ENCODE results near the gene HLA-DMA. TPM values are rescaled to one million over a fixed set of nuclear protein-coding genes. Genes with fewer than 3 reads are reported as not detected.

Gene HLA-DMA
- total RNA-seq, 2 donors from 2014 or later = 9.2 to 15.4 TPM

GRCh38 chr6:32964776-32965175 is 11.9 kb upstream of the HLA-DMA start:
- Histone ChIP-seq H3K27ac (no peak overlapping the region), H3K36me3 (no peaks in the 10 kb centered on the region)
- no peak for TF ChIP-seq CTCF (IDR thresholded peaks at IDR 0.05)

GRCh38 chr6:32963866-32964265 is 11.0 kb upstream of the HLA-DMA start:
- H3K27me3 ChIP-seq = no peaks in the 10 kb centered on the region
- no peak overlapping the region for H3K4me3 ChIP-seq
- TF ChIP-seq CTCF (IDR thresholded peaks at IDR 0.05) = no peak
- no peak for DNase-seq (ENCODE audit: low spot score)
- H3K36me3 ChIP-seq = no peaks in the 10 kb centered on the region
- H3K4me1 ChIP-seq = peaks cover 0 to 20% of the 10 kb centered on the region in 2 donors
- no peaks in the 10 kb centered on the region for H3K9me3 ChIP-seq
- no peak overlapping the region for H3K27ac ChIP-seq

More at GRCh38 chr6:32964776-32965175, 11.9 kb upstream of the HLA-DMA start:
- H3K27me3 ChIP-seq = no peaks in the 10 kb centered on the region
- H3K9me3 ChIP-seq = no peaks in the 10 kb centered on the region
- H3K4me1 ChIP-seq = peaks cover 0 to 20% of the 10 kb centered on the region in 2 donors
- no peak overlapping the region for H3K4me3 ChIP-seq
- DNase-seq (ENCODE audit: low spot score) = no peak

GRCh38 chr6:32962213-32962826 is 9.4 kb upstream of the HLA-DMA start:
- no peak overlapping the region for H3K27ac ChIP-seq
- H3K4me1 ChIP-seq = peaks cover 0 to 17% of the 10 kb centered on the region in 2 donors

GRCh38 chr6:32960563-32960962 is 7.7 kb upstream of the HLA-DMA start:
- H3K4me1 ChIP-seq = no peaks in the 10 kb centered on the region
- no peak for DNase-seq (ENCODE audit: low spot score)
- no peaks in the 10 kb centered on the region for H3K36me3 ChIP-seq
- H3K4me3 ChIP-seq = no peak overlapping the region
- H3K27ac ChIP-seq = no peak overlapping the region
- H3K9me3 ChIP-seq = no peaks in the 10 kb centered on the region
- TF ChIP-seq CTCF (IDR thresholded peaks at IDR 0.05) = no peak
- H3K27me3 ChIP-seq = no peaks in the 10 kb centered on the region

More at GRCh38 chr6:32962213-32962826, 9.4 kb upstream of the HLA-DMA start:
- Histone ChIP-seq H3K36me3 (no peaks in the 10 kb centered on the region), H3K9me3 (no peaks in the 10 kb centered on the region), H3K27me3 (no peaks in the 10 kb centered on the region), H3K4me3 (no peak overlapping the region)
- TF ChIP-seq CTCF (IDR thresholded peaks at IDR 0.05) = no peak
- DNase-seq (ENCODE audit: low spot score) = no peak

- Histone ChIP-seq H3K27ac (no peak overlapping the region), H3K4me1 (peaks cover 0 to 7% of the 10 kb centered on the region in 2 donors), H3K27me3 (no peaks in the 10 kb centered on the region), H3K9me3 (no peaks in the 10 kb centered on the region), H3K36me3 (no peaks in the 10 kb centered on the region), H3K4me3 (no peak overlapping the region)
- DNase-seq (ENCODE audit: low spot score) = no peak
- TF ChIP-seq CTCF (IDR thresholded peaks at IDR 0.05) = no peak
Measured at GRCh38 chr6:32956176-32956575, 3.3 kb upstream of the HLA-DMA start.
